ENCODE results near the gene DST.

DNA sequence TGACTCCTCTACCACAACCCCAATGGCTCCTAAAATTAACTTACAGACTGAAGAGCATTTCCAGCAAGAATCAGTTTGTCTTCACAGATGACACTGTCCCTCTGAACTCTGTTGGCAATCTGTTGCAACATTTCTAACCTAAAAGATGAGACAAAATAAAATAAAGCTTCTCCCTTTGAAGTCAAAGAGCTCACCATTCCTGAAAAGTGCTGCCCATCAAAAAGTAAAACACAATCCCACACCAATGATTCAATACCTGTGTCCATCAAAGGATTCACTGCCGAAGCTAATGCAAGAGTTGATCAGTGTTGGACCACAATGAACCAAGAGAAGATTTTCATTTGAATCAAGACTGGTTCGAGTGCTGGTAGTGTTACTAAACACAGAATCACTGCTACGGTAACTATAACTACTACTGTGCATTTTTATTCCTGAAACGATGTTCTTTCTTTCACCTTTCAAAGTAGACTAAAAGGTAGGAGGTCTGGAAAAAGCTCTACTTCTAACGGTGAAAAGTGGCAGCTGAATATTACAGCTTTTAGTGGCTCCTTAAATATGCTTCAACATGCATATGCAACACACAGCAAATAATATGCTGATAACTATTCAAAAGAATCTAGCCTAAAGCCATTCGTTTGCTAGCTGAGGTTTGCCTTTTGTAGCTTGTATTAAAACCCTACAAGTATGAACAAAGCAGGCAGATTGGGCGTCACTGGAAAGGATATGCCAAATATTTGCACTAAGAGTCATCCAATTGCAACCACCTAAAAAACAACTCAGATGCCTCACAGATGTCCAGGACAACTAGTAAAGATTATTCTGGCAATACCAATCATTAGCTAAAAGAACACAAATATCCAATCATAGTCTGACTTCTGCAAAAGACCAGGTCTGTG is at the start of gene DST:
- TF ChIP-seq, protein P1, sequence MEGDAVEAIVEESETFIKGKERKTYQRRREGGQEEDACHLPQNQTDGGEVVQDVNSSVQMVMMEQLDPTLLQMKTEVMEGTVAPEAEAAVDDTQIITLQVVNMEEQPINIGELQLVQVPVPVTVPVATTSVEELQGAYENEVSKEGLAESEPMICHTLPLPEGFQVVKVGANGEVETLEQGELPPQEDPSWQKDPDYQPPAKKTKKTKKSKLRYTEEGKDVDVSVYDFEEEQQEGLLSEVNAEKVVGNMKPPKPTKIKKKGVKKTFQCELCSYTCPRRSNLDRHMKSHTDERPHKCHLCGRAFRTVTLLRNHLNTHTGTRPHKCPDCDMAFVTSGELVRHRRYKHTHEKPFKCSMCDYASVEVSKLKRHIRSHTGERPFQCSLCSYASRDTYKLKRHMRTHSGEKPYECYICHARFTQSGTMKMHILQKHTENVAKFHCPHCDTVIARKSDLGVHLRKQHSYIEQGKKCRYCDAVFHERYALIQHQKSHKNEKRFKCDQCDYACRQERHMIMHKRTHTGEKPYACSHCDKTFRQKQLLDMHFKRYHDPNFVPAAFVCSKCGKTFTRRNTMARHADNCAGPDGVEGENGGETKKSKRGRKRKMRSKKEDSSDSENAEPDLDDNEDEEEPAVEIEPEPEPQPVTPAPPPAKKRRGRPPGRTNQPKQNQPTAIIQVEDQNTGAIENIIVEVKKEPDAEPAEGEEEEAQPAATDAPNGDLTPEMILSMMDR (IDR thresholded peaks at IDR 0.05; ENCODE audit: low read depth, low read length, poor library complexity, severe bottlenecking), result no peak
- TF ChIP-seq EZH2phosphoT487 (IDR thresholded peaks at IDR 0.05; ENCODE audit: borderline replicate concordance, low read length), result no peak

Measured in DOHH2 (cell line).